ENCODE measurements around the gene ADAMTSL5. TPM values are rescaled to one million over a fixed set of nuclear protein-coding genes. Genes with fewer than 3 reads are reported as not detected.

Gene ADAMTSL5
- total RNA-seq, 2 experiments from 2014 or later, result 0.34 TPM; not detected in 1

DNA sequence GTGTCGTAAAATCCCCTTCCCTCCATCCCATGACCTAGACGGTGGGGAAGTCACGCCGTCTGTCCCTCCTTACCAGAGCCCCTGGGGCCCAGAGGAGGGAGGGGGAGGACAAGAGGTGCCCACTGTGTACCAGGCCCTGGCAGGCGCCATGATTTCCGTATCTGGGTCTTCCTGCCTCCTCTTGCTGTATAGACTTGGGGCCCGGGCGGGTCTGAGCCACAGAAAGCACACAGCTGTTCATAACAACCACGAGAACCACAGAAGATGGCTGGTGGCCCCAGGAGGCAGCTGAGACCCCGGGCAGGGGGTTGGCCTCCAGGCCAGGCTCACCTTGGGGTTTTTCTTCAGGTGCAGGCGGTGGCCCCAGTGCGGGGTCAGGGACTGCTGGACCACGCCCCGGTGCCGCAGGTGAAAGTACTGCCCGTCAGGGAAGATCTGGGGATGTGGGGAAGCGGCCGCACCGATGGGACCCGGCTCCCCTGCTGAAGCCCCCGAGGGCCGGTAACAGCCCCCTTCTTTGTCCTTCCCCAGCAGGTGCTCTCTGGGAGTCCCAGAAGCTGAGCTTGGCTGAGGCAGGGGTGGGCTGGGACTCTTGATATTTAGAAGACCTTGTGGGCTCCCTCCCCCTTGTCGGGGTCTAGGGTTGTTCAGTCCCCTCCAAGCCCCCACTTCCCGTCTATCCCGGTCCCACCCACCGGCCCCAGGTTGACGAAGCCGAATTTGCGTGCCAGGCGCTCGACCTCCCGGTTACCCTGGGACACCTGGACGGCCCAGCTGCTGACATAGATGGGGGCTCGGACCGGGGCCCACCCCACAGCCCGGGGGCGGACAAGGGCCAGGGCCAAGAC, 23.1 kb downstream of the ADAMTSL5 start:
- Histone ChIP-seq H3K4me2 (ENCODE audit: low read length) (peak overlapping the region; percentile 82), H3K27ac (ENCODE audit: low read depth, low read length, poor library complexity, severe bottlenecking) (peak overlapping the region; percentile 34), H3K36me3 (ENCODE audit: insufficient read depth, low read length) (no peaks in the 10 kb centered on the region), H2AFZ (ENCODE audit: low read length) (peak overlapping the region; percentile 61), H4K20me1 (ENCODE audit: insufficient read depth, low read length) (no peaks in the 10 kb centered on the region), H3K9me2 (ENCODE audit: insufficient read depth, low read length) (no peaks in the 10 kb centered on the region), H3K79me2 (ENCODE audit: insufficient read depth, low read depth, low read length) (no peaks in the 10 kb centered on the region), H3K4me1 (ENCODE audit: insufficient read depth, low read length, poor library complexity, severe bottlenecking) (peaks cover 16% of the 10 kb centered on the region), H3K9me3 (ENCODE audit: low read length) (no peaks in the 10 kb centered on the region), H3K4me3 (ENCODE audit: low read depth, low read length, poor library complexity, severe bottlenecking) (peak overlapping the region; percentile 68)
- intact Hi-C loops (cut with micrococcal nuclease; ENCODE audit: unreplicated experiment), result no loop called here
- CTCF ChIA-PET (ENCODE audit: unreplicated experiment), result no interaction called here
- TF ChIP-seq CTCF (conservative IDR thresholded peaks at IDR 0.05; ENCODE audit: low read length), result no peak
- TF ChIP-seq EZH2phosphoT487 (IDR thresholded peaks at IDR 0.05; ENCODE audit: borderline replicate concordance, low read depth, low read length), result no peak
- no TSS peak for BruUV-seq (replicated peaks)
- POLR2A ChIA-PET, result no interaction called here
- no peak for DNase-seq (ENCODE audit: low spot score)

GRCh38 chr19:1488282-1488601, 24.6 kb downstream of the ADAMTSL5 start:
- Histone ChIP-seq H2AFZ (ENCODE audit: low read length) (no peak overlapping the region), H3K4me1 (ENCODE audit: insufficient read depth, low read length, poor library complexity, severe bottlenecking) (peaks cover 16% of the 10 kb centered on the region)

More at GRCh38 chr19:1488282-1488601, 24.6 kb downstream of the ADAMTSL5 start:
- intact Hi-C loops (cut with micrococcal nuclease; ENCODE audit: unreplicated experiment), result no loop called here
- CTCF ChIA-PET (ENCODE audit: unreplicated experiment), result no interaction called here
- no peak for DNase-seq (ENCODE audit: low spot score)
- Histone ChIP-seq H3K79me2 (ENCODE audit: insufficient read depth, low read depth, low read length) (no peaks in the 10 kb centered on the region), H4K20me1 (ENCODE audit: insufficient read depth, low read length) (no peaks in the 10 kb centered on the region), H3K27ac (ENCODE audit: low read depth, low read length, poor library complexity, severe bottlenecking) (no peak overlapping the region), H3K36me3 (ENCODE audit: insufficient read depth, low read length) (no peaks in the 10 kb centered on the region), H3K9me2 (ENCODE audit: insufficient read depth, low read length) (no peaks in the 10 kb centered on the region), H3K9me3 (ENCODE audit: low read length) (no peaks in the 10 kb centered on the region), H3K4me2 (ENCODE audit: low read length) (no peak overlapping the region), H3K4me3 (ENCODE audit: low read depth, low read length, poor library complexity, severe bottlenecking) (no peak overlapping the region)
- BruUV-seq (replicated peaks), result no TSS peak
- POLR2A ChIA-PET, result no interaction called here
- TF ChIP-seq EZH2phosphoT487 (IDR thresholded peaks at IDR 0.05; ENCODE audit: borderline replicate concordance, low read depth, low read length) (no peak), CTCF (conservative IDR thresholded peaks at IDR 0.05; ENCODE audit: low read length) (no peak)
